DMS114 treated with DMSO at 0.1 percent for 48 hours (cell line): Measurements from ENCODE around the gene CFAP46.
A peak's percentile ranks its signal among the peaks of the same experiment; 100 is the strongest.
"Not testable (repeated sequence)": the region's sequence is repeated elsewhere in the genome, so short reads cannot be mapped to it uniquely, and the experiment has no call there.

Experiments
- DNase-seq: peaks from one replicate; lab custom pipeline; 2025; ENCODE audit not compliant: unreplicated experiment; lab: John Stamatoyannopoulos, UW

The CFAP46 gene

GRCh38 chr10:132915411-132915810, 27.0 kb downstream of the CFAP46 start:
- no peak for DNase-seq

GRCh38 chr10:132914732-132915131, 27.6 kb downstream of the CFAP46 start:
- no peak for DNase-seq

- no peak for DNase-seq
Measured at GRCh38 chr10:132913559-132914115, 28.7 kb downstream of the CFAP46 start.

- DNase-seq: no peak
Measured at GRCh38 chr10:132912713-132913558, 29.4 kb downstream of the CFAP46 start.

GRCh38 chr10:132912225-132912712, 30.1 kb downstream of the CFAP46 start:
- no peak for DNase-seq

- DNase-seq: no peak
Measured at GRCh38 chr10:132911786-132912097, 30.6 kb downstream of the CFAP46 start.

GRCh38 chr10:132910901-132911785, 31.2 kb downstream of the CFAP46 start:
- no peak for DNase-seq

- no peak for DNase-seq
Measured at GRCh38 chr10:132910186-132910880, 32.0 kb downstream of the CFAP46 start.

GRCh38 chr10:132909491-132910071, 32.8 kb downstream of the CFAP46 start:
- no peak for DNase-seq

GRCh38 chr10:132908621-132909295, 33.6 kb downstream of the CFAP46 start:
- no peak for DNase-seq

- DNase-seq: no peak
Measured at GRCh38 chr10:132907821-132908620, 34.3 kb downstream of the CFAP46 start.

GRCh38 chr10:132906836-132907235, 35.5 kb downstream of the CFAP46 start:
- DNase-seq: no peak

GRCh38 chr10:132906106-132906505, 36.3 kb downstream of the CFAP46 start:
- no peak for DNase-seq

GRCh38 chr10:132905661-132906060, 36.7 kb downstream of the CFAP46 start:
- no peak for DNase-seq

- DNase-seq: no peak
Measured at GRCh38 chr10:132904814-132905649, 37.3 kb downstream of the CFAP46 start.

- peak; percentile 33 for DNase-seq
Measured at GRCh38 chr10:132904181-132904813, 38.1 kb downstream of the CFAP46 start.

- DNase-seq: not testable (repeated sequence)
Measured at GRCh38 chr10:132902656-132903575, 39.5 kb downstream of the CFAP46 start.
